H9 (cell line): ENCODE measurements around the gene MRLN. TPM values are rescaled to one million over a fixed set of nuclear protein-coding genes. Genes with fewer than 3 reads are reported as not detected.

Experiments used
- DNase-seq: peaks from one replicate; pipeline ENCODE4 v3.0.0-alpha.2; 2017
- H2AFZ ChIP-seq: one replicate; pipeline ENCODE4 v1.6.1; 2013; ENCODE audit warnings: mild to moderate bottlenecking, low read length, control low read depth, moderate library complexity
- H2AK5ac ChIP-seq: 2 replicates; pipeline ENCODE4 v1.6.1; 2013; ENCODE audit warnings: low read length, control low read depth, mixed read lengths; ENCODE audit not compliant: insufficient read length
- H2BK120ac ChIP-seq: one replicate; pipeline ENCODE4 v1.6.1; 2013; ENCODE audit warnings: low read depth, mild to moderate bottlenecking, low read length, control low read depth, inconsistent platforms; ENCODE audit not compliant: poor library complexity, severe bottlenecking
- H2BK12ac ChIP-seq: 2 replicates; pipeline ENCODE4 v1.6.1; 2013; ENCODE audit warnings: low read length, control low read depth, mixed read lengths, low read depth; ENCODE audit not compliant: insufficient read length
- H2BK15ac ChIP-seq: 2 replicates; pipeline ENCODE4 v1.6.1; 2013; ENCODE audit warnings: low read depth, low read length, control low read depth
- H2BK20ac ChIP-seq: one replicate; pipeline ENCODE4 v1.6.1; 2013; ENCODE audit warnings: low read depth, mild to moderate bottlenecking, low read length, control low read depth, inconsistent platforms; ENCODE audit not compliant: poor library complexity, severe bottlenecking
- H2BK5ac ChIP-seq: 2 replicates; pipeline ENCODE4 v1.6.1; 2013; ENCODE audit warnings: low read length, control low read depth, mixed read lengths; ENCODE audit not compliant: insufficient read length
- H3K14ac ChIP-seq: 2 replicates; pipeline ENCODE4 v1.6.1; 2013; ENCODE audit warnings: low read length, control low read depth; ENCODE audit not compliant: insufficient read depth
- H3K18ac ChIP-seq: 2 replicates; pipeline ENCODE4 v1.6.1; 2013; ENCODE audit warnings: low read depth, mild to moderate bottlenecking, mixed read lengths, low read length, control low read depth; ENCODE audit not compliant: insufficient read length
- H3K23ac ChIP-seq: 2 replicates; pipeline ENCODE4 v1.6.1; 2013; ENCODE audit warnings: low read length, control low read depth, mixed read lengths, low read depth; ENCODE audit not compliant: insufficient read length
- H3K23me2 ChIP-seq: 2 replicates; pipeline ENCODE4 v1.6.1; 2013; ENCODE audit warnings: low read depth, mild to moderate bottlenecking, mixed read lengths, low read length, control low read depth; ENCODE audit not compliant: insufficient read length, poor library complexity, severe bottlenecking
- H3K27ac ChIP-seq: 2 replicates; pipeline ENCODE4 v1.5.1; 2013; ENCODE audit warnings: low read length, control low read depth, mixed read lengths, low read depth; ENCODE audit not compliant: insufficient read length
- H3K27me3 ChIP-seq: 2 replicates; pipeline ENCODE4 v1.6.1; 2013; ENCODE audit warnings: low read length, control low read depth, inconsistent platforms; ENCODE audit not compliant: insufficient read depth
- H3K4ac ChIP-seq: 2 replicates; pipeline ENCODE4 v1.6.1; 2013; ENCODE audit warnings: low read depth, mild to moderate bottlenecking, control low read depth, inconsistent platforms, low read length, moderate library complexity
- H3K4me1 ChIP-seq: 2 replicates; pipeline ENCODE4 v1.6.1; 2013; ENCODE audit warnings: low read length, control low read depth, inconsistent platforms; ENCODE audit not compliant: insufficient read depth
- H3K4me2 ChIP-seq: 2 replicates; pipeline ENCODE4 v1.6.1; 2013; ENCODE audit warnings: low read length, control low read depth, mixed read lengths; ENCODE audit not compliant: insufficient read length, insufficient read depth
- H3K56ac ChIP-seq: 2 replicates; pipeline ENCODE4 v1.6.1; 2013; ENCODE audit warnings: low read depth, mild to moderate bottlenecking, mixed read lengths, low read length, control low read depth; ENCODE audit not compliant: insufficient read length
- H3K79me1 ChIP-seq: 2 replicates; pipeline ENCODE4 v1.6.1; 2013; ENCODE audit warnings: low read depth, mild to moderate bottlenecking, moderate library complexity, low read length, control low read depth, inconsistent platforms; ENCODE audit not compliant: insufficient read depth, poor library complexity, severe bottlenecking
- H3K79me2 ChIP-seq: 2 replicates; pipeline ENCODE4 v1.6.1; 2013; ENCODE audit warnings: low read length, control low read depth, inconsistent platforms; ENCODE audit not compliant: insufficient read depth
- H3K9ac ChIP-seq: 2 replicates; pipeline ENCODE4 v1.6.1; 2013; ENCODE audit warnings: low read length, control low read depth, mixed read lengths; ENCODE audit not compliant: insufficient read length; ENCODE audit errors: extremely low read depth
- H3K9me3 ChIP-seq: one replicate; pipeline ENCODE4 v1.6.1; 2013; ENCODE audit warnings: low read depth, low read length, inconsistent platforms; ENCODE audit not compliant: control insufficient read depth
- H3T11ph ChIP-seq: one replicate; pipeline ENCODE4 v1.6.1; 2013; ENCODE audit warnings: mild to moderate bottlenecking, low read length, control low read depth, inconsistent platforms
- H4K20me1 ChIP-seq: one replicate; pipeline ENCODE4 v1.6.1; 2013; ENCODE audit not compliant: control insufficient read depth, insufficient read length, insufficient read depth
- H4K5ac ChIP-seq: 2 replicates; pipeline ENCODE4 v1.6.1; 2013; ENCODE audit warnings: low read depth, mild to moderate bottlenecking, mixed read lengths, low read length, control low read depth; ENCODE audit not compliant: insufficient read length
- H4K8ac ChIP-seq: replicated peaks from 2 replicates; pipeline ENCODE4 v1.6.1; 2013; ENCODE audit warnings: low read length, control low read depth, mixed read lengths, low read depth; ENCODE audit not compliant: insufficient read length
- H4K91ac ChIP-seq: 2 replicates; pipeline ENCODE4 v1.6.1; 2013; ENCODE audit warnings: low read depth, mild to moderate bottlenecking, moderate library complexity, mixed read lengths, low read length, control low read depth; ENCODE audit not compliant: insufficient read length
- H3K27ac Mint-ChIP-seq, 3 experiments: 2 replicates in 2 of 3; 3 replicates in 1 of 3; pipeline ENCODE4 v1.8.0; 2020 to 2021; ENCODE audit warnings: mixed read lengths in 3 of 3, mild to moderate bottlenecking in 1 of 3, moderate library complexity in 1 of 3
- H3K27me3 Mint-ChIP-seq: 2 replicates; pipeline ENCODE4 v1.8.0; 2021; ENCODE audit warnings: low read depth, mild to moderate bottlenecking, moderate library complexity, mixed read lengths
- H3K36me3 Mint-ChIP-seq, 3 experiments: 2 replicates in 2 of 3; 3 replicates in 1 of 3; pipeline ENCODE4 v1.8.0; 2020 to 2021; ENCODE audit warnings: low read depth in 3 of 3, mixed read lengths in 3 of 3; ENCODE audit not compliant: insufficient read depth in 1 of 3
- H3K4me1 Mint-ChIP-seq, 2 experiments: 2 replicates each; pipeline ENCODE4 v1.8.0; 2020; ENCODE audit warnings: mixed read lengths in 2 of 2
- H3K4me3 Mint-ChIP-seq, 2 experiments: 2 replicates in 1 of 2; 3 replicates in 1 of 2; pipeline ENCODE4 v1.8.0; 2020 to 2021; ENCODE audit warnings: mild to moderate bottlenecking in 2 of 2, mixed read lengths in 2 of 2, moderate library complexity in 1 of 2
- H3K9me3 Mint-ChIP-seq, 2 experiments: 2 replicates in 1 of 2; 3 replicates in 1 of 2; pipeline ENCODE4 v1.8.0; 2020; ENCODE audit warnings: mild to moderate bottlenecking in 2 of 2, mixed read lengths in 2 of 2, moderate library complexity in 1 of 2
- WGBS: extraction: QIAGEN DNeasy Blood & Tissue Kit; methylation state at CpG from one replicate; pipeline ENCODE4 v1.1.7; 2013; ENCODE audit warnings: missing lambda C conversion rate, low lambda C conversion rate, mixed read lengths; ENCODE audit not compliant: insufficient read length; ENCODE audit errors: extremely low coverage; 5-methylcytosine and 5-hydroxymethylcytosine counted together
- total RNA-seq: library from RNA; stranded (reverse); gene quantifications from 2 replicates; pipeline ENCODE4 v1.2.1, GENCODE V29; 2021
- TF ChIP-seq, protein P1 (sequence below): fragments of 200-600 bp; sonication (generic); conservative IDR thresholded peaks from 3 replicates; pipeline ENCODE4 v1.8.0; 2021; ENCODE audit warnings: antibody characterized with exemption, mild to moderate bottlenecking

MRLN gene
- total RNA-seq, 1 experiment from 2014 or later: not detected

GRCh38 chr10:59688921-59689351 lies 64.3 kb downstream of the MRLN start:
- Mint-ChIP-seq H3K27me3 (no peaks in the 10 kb centered on the region), H3K9me3 (no peaks in the 10 kb centered on the region), H3K4me3 (no peak overlapping the region), H3K27ac (no peak overlapping the region), H3K4me1 (peaks cover 0 to 4% of the 10 kb centered on the region in 2 experiments), H3K36me3 (peaks cover 0 to 14% (median 0%) of the 10 kb centered on the region in 3 experiments; a peak in 2 of 7 replicates)
- H3K23ac ChIP-seq: no peak overlapping the region
- no peak for DNase-seq
- H2AK5ac ChIP-seq: no peak overlapping the region
- no peak overlapping the region for H3K4me2 ChIP-seq
- H3K27ac ChIP-seq: no peak overlapping the region
- H3K9ac ChIP-seq: no peak overlapping the region
- no peaks in the 10 kb centered on the region for H3K79me2 ChIP-seq
- no peaks in the 10 kb centered on the region for H3K4me1 ChIP-seq
- no peaks in the 10 kb centered on the region for H4K20me1 ChIP-seq
- H2BK12ac ChIP-seq: no peak overlapping the region
- no peaks in the 10 kb centered on the region for H3K79me1 ChIP-seq
- no peak overlapping the region for H2BK20ac ChIP-seq
- no peaks in the 10 kb centered on the region for H3K27me3 ChIP-seq
- WGBS: no CpG with 5 or more reads among the region's 5 CpGs
- H3K18ac ChIP-seq: no peak overlapping the region
- no peak overlapping the region for H2BK15ac ChIP-seq
- H3K14ac ChIP-seq: no peak overlapping the region
- no peak overlapping the region for H3K56ac ChIP-seq
- no peak overlapping the region for H4K91ac ChIP-seq
- H4K5ac ChIP-seq: no peak overlapping the region
- no peaks in the 10 kb centered on the region for H3K9me3 ChIP-seq
- no peak overlapping the region for H2AFZ ChIP-seq
- H3K23me2 ChIP-seq: no peaks in the 10 kb centered on the region
- no peak overlapping the region for H2BK5ac ChIP-seq
- H3T11ph ChIP-seq: no peak overlapping the region
- TF ChIP-seq, protein P1, sequence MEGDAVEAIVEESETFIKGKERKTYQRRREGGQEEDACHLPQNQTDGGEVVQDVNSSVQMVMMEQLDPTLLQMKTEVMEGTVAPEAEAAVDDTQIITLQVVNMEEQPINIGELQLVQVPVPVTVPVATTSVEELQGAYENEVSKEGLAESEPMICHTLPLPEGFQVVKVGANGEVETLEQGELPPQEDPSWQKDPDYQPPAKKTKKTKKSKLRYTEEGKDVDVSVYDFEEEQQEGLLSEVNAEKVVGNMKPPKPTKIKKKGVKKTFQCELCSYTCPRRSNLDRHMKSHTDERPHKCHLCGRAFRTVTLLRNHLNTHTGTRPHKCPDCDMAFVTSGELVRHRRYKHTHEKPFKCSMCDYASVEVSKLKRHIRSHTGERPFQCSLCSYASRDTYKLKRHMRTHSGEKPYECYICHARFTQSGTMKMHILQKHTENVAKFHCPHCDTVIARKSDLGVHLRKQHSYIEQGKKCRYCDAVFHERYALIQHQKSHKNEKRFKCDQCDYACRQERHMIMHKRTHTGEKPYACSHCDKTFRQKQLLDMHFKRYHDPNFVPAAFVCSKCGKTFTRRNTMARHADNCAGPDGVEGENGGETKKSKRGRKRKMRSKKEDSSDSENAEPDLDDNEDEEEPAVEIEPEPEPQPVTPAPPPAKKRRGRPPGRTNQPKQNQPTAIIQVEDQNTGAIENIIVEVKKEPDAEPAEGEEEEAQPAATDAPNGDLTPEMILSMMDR: no peak
- H4K8ac ChIP-seq: no peak overlapping the region
- H2BK120ac ChIP-seq: no peak overlapping the region
- H3K4ac ChIP-seq: no peak overlapping the region
